Left ventricle myocardium inferior (tissue), 1 donor: ENCODE measurements around the gene ASXL3. TPM values are rescaled to one million over a fixed set of nuclear protein-coding genes. Genes with fewer than 3 reads are reported as not detected.

Experiments
- DNase-seq: peaks from one replicate; pipeline ENCODE4 v3.0.0-alpha.2; 2020
- H3K27ac ChIP-seq: fragments of 200-600 bp; replicated peaks from 2 replicates; pipeline ENCODE4 v1.8.0; 2021
- H3K27me3 ChIP-seq: fragments of 200-600 bp; 2 replicates; pipeline ENCODE4 v1.8.0; 2021; ENCODE audit warnings: low read depth
- H3K36me3 ChIP-seq: fragments of 200-600 bp; 2 replicates; pipeline ENCODE4 v1.8.0; 2021
- H3K4me1 ChIP-seq: fragments of 200-600 bp; 2 replicates; pipeline ENCODE4 v1.8.0; 2021
- H3K4me3 ChIP-seq: fragments of 200-600 bp; 2 replicates; pipeline ENCODE4 v1.8.0; 2021; ENCODE audit warnings: mild to moderate bottlenecking, moderate library complexity
- H3K9me3 ChIP-seq: fragments of 200-600 bp; replicated peaks from 2 replicates; pipeline ENCODE4 v1.8.0; 2021
- CTCF ChIP-seq: fragments of 200-600 bp; IDR thresholded peaks from 2 replicates; pipeline ENCODE4 v1.8.0; 2021; ENCODE audit warnings: antibody characterized with exemption, mild to moderate bottlenecking, borderline replicate concordance
- intact Hi-C: fragments of 100-400 bp; cut with micrococcal nuclease; formaldehyde crosslinking; loops from one replicate; pipeline ENCODE4 v1.11.0; 2022
- total RNA-seq: library from RNA; stranded (reverse); fragmentation: NEBNext Ultra II Directional; extraction: Animal tissue kit (Norgen Biotek cat#: 25700); gene quantifications from one replicate; pipeline ENCODE4 v1.2.1, GENCODE V29; 2021
- donor health status: DM: no; HTN: yes; CAD: no; lungs with severe emphysema.

The ASXL3 gene
- total RNA-seq, 1 donor from 2014 or later, result 6.7 TPM

DNA sequence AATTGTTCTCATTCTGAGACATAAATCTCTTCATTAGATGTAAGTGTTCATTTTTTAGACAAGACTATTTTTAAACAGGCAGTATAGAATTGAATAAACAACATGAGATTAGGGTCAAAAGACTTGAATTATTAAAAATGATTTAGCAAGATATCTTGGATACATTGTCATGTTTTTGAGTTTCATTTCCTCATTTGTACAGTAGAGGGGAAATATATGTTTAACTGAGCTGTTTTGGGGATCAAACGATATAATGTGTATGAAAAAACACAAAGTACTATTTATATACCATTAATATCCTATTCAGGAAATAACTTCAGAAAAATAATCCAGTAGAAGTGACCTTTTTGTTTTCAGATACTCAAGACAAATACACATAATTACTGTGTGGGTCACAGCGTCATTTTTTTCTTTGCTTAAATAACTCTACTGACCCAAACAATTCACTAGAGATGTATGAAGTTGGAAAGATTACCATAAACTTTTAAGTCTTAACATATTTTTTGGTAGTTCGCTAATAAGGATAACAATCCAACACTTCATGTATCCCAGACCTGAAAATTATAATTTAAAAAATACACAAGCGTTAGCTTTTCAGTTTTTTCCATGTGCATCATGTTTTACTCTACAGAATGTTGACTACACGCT is 896 bp upstream of the ASXL3 start:
- H3K4me3 ChIP-seq, result peak overlapping the region; percentile 78
- TF ChIP-seq CTCF, result no peak

DNA sequence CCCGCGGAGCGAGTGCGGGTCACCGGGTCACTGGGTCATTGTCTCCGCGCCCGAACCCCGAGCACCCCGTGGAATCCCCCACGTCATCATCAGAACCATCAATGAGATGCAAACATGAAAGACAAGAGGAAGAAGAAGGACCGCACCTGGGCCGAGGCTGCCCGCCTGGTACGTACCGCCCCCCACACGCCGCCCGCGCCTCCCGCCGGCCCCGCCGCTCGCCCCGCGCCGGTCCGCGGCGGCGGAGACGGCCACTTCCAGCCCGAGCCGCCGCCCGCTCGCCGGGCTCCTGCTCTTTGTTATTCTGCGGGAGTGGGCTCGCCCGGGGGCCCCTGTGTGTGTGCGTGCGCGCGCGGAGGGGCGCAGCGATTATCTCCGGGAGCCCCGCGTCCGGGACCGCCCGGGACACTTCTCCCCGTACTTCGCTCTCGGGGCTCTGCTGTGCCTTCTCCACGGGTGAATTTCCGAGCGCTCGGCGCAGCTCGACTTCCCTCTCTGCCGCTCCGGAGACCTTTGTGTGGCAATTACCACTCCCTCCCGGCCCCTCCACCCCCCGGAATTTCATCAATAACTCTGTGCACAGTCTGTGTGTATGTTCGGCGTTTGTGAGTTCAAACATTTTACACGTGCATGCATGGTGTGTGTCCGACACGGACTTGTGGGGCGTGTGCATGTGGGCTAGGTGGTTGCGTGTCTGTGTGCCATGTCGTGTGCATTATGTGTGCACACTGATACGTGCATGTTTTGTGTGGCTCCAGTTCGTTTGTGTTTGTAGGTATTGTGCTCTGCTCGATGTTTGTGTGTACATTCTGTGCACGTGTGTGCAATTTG is 714 bp downstream of the ASXL3 start:
- Histone ChIP-seq H3K36me3 (no peaks in the 10 kb centered on the region), H3K27ac (peak overlapping the region; percentile 90), H3K27me3 (peaks cover 7% of the 10 kb centered on the region), H3K4me3 (peak overlapping the region; percentile 78), H3K9me3 (no peaks in the 10 kb centered on the region), H3K4me1 (peaks cover 48% of the 10 kb centered on the region)
- intact Hi-C loops, result no loop called here
- DNase-seq, result peak; percentile 33
- no peak for TF ChIP-seq CTCF

More for the DNA sequence above, 896 bp upstream of the ASXL3 start:
- Histone ChIP-seq H3K27ac (peak overlapping the region; percentile 95), H3K4me1 (peaks cover 39% of the 10 kb centered on the region), H3K27me3 (peaks cover 7% of the 10 kb centered on the region), H3K36me3 (no peaks in the 10 kb centered on the region), H3K9me3 (no peaks in the 10 kb centered on the region)
- intact Hi-C loops, result no loop called here
- DNase-seq, result no peak

DNA sequence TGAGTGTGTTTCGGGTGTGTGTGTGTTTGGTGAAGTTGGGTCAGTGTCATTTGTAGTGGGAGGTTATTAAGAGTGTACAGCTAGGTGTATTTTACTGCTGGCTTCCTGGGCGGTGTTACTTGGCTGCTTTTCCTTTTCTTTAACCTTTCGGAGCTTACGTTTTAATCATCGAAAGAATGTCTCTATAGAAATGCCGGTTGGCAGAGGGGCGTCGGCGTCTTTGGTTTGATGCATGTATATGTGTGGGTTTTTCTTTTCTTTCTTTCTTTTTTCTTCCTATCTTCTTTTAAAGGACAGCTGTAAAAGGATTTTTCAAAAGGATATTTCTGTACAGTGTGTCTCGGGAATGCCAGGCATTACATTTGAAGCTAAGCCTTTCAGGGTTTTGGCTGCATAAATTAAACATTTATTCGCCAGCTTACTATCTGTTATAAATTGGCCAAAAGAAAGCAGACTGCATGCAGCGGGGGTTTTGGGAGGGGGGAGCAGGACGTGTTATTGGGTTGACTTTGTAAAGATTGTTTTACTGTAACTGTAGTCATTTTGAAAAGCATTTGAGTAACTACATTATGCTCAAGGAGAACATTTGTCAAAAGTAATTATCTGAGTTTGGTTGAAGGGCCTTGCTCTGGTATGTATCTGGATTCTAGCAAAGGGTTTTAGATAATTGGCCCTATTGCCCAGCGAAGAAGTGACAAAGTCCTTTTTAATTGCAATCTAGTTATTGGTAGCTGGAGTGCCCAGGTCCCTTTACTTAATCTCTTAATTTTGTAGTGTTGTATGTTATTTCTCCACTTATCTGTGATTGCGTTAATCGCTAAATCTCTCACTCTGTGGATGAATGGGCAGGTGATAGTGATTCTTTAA is 1.6 kb downstream of the ASXL3 start:
- Histone ChIP-seq H3K27ac (peak overlapping the region; percentile 90), H3K4me1 (peaks cover 57% of the 10 kb centered on the region), H3K36me3 (no peaks in the 10 kb centered on the region)

GRCh38 chr18:33580546-33580945 is 2.5 kb downstream of the ASXL3 start:
- no peak for DNase-seq
- Histone ChIP-seq H3K36me3 (no peaks in the 10 kb centered on the region), H3K27me3 (peaks cover 7% of the 10 kb centered on the region), H3K9me3 (no peaks in the 10 kb centered on the region), H3K4me3 (peak overlapping the region; percentile 78), H3K4me1 (peaks cover 66% of the 10 kb centered on the region), H3K27ac (peak overlapping the region; percentile 90)
- intact Hi-C loops, result no loop called here
- no peak for TF ChIP-seq CTCF

More for the DNA sequence above, 1.6 kb downstream of the ASXL3 start:
- H3K9me3 ChIP-seq, result no peaks in the 10 kb centered on the region
- peak overlapping the region; percentile 78 for H3K4me3 ChIP-seq
- intact Hi-C loops, result no loop called here
- no peak for TF ChIP-seq CTCF
- H3K27me3 ChIP-seq, result peaks cover 7% of the 10 kb centered on the region
- DNase-seq, result no peak

- H3K27ac ChIP-seq, result peak overlapping the region; percentile 90
- peaks cover 72% of the 10 kb centered on the region for H3K4me1 ChIP-seq
- H3K36me3 ChIP-seq, result no peaks in the 10 kb centered on the region
- peak overlapping the region; percentile 78 for H3K4me3 ChIP-seq
- intact Hi-C loops, result no loop called here
- no peak for DNase-seq
- TF ChIP-seq CTCF, result no peak
- H3K9me3 ChIP-seq, result no peaks in the 10 kb centered on the region
- peaks cover 7% of the 10 kb centered on the region for H3K27me3 ChIP-seq
These were observed 3.8 kb downstream of the ASXL3 start for GRCh38 chr18:33581856-33582255.
